ENCODE data around the gene SLX4IP.
A peak's percentile ranks its signal among the peaks of the same experiment; 100 is the strongest.

The SLX4IP gene

DNA sequence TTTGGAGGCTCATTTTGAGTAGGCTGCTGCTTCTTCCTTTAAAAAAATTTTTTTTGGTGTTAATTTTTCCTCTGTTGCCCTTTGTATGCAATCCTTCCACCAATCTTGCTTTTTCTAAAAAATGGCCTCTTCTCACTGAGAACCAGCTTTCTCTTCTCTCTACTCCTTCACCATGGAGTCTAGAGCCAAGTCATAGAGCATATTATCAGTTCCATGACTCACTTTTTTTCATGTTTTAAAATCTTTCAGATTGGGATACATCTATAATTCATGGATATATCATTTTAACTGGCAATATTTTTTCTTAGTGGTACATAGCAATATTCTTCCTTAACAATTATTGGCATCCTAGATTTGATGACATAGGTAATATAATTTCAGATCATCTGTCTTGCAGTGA, 62.7 kb downstream of the SLX4IP start:
- DNase-seq (ENCODE audit: low read depth) = no peak

DNA sequence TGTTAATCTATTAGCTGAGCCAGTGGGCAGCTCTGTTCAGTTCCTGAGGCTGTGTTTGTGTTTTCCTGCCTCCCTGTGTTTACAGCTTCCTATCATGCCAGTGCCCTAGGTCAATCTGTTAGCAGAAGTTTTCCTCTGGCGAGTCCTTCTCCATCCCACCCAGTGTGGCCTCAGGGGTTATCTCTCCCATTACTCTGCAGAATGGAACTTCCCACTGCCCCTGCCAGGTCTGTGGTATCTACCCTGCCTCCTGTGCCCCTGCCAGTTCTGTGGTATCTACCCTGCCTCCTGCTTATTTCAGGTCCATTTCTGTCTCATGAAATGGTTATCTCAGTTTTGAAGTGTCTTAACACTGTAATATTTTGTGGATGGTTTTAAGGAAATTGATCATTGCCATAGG, 63.1 kb downstream of the SLX4IP start:
- DNase-seq (ENCODE audit: low read depth) = no peak

DNA sequence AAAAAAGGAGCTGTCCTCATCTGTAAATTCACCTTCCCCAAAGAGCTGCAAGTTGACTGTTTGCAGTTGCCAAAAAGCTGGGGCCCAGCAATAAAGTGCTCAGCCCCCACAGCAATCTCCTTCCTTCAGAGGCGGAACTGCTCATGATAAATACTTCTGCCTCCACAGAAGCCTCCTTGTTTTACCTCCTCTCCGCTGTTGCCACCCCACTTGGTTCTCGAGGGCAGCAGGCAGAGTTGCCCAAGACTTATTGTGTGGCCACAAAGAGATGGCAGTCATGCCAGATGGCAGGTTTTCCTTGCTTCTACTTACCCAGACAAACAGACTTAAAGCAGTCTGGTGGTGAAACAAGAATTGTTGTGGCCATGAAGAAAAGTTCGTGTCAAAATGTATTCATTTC, 66.3 kb downstream of the SLX4IP start:
- DNase-seq (ENCODE audit: low read depth) = no peak

DNA sequence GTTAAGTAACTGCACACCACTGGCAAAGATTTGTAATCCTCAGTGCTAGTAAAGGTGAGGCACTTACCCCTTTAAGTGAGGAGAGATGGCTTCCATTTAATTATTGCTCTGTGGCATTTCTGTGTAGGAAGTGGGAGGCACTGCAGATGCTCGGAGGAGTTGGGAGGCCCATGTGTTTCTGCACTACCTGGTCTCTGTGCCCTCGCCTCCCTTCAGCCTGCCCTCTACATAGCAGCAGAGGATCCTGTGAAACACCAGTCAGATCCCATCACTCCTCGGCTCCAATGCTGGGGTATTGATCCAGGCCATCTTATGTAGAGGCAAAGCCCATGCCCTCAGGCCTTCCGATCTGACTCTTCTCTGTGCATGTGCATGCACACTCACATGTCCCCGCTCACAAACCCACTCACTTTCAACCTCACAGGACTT, 67.0 kb downstream of the SLX4IP start:
- DNase-seq (ENCODE audit: low read depth) = no peak

DNA sequence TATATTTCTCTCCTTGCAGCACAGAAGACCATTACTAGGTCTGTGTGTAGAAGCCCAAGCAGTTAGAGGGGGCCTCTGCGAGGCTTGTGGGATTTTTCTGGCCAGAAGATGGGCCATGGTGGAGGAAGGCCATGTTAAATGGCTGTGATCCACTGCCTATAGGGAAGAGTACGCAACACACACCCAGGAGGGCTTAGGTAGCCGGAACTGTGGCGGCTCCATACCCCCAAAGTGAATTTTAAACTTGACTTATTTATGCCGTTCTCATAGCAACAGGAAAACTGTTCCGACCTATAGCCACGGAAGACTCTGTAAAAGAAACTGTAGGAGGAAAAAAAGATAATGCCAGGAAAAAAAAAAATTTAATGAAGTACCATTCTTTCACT, 69.5 kb downstream of the SLX4IP start:
- DNase-seq (ENCODE audit: low read depth) = no peak

DNA sequence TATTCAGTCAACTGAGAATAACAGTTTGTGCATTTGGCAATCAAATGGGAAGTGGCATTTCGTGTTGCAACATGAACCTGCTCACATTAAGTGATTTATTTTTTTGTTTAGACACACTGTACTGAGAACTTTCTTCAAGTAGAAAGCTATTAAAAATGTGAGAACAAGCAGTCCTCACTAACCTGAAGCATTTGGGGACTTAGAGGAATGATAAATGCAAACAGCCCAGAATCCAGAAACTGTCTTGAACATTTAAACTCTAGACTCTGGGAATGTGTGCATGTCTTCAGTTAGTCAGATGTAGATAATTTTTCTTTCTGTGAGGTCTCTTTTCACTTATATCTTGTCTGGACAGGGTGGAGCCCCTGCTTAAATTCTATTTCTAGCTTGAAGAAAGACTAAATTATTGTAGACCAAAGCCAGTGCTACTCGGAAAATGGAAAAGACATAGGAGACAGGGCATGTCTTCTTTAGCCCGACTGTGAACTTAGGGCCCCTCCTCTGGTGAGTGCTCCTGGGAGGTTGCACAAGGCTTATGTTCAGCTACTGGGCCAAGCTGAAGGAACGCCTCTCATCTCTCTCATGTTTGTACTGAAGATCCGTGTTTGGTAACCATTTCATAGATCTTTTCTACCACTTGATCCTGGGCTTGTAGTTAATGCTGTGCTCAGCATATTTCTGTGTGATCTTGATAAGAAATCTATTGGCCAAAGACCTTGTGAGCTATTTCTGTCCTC, 70.1 kb downstream of the SLX4IP start:
- peak; percentile 22 for DNase-seq (ENCODE audit: low read depth)

DNA sequence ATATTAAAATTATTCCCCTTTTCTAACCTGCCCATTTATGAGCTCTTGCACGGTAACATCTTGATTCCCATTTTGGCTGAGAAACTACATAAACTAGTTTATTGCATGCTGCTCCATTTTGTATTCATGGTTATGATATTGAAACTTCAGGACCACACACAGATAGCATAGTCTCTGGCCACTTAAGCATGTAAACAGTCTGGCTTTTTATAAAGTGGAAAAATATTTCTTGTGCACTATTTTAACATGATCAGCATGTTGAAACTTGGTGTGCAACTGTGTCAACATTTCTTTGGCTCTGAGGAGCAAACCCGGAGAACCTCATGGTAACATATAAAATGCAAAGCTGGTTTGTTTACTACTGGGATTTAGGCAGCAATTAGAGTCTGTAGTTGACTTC, 70.7 kb downstream of the SLX4IP start:
- DNase-seq (ENCODE audit: low read depth) = no peak

DNA sequence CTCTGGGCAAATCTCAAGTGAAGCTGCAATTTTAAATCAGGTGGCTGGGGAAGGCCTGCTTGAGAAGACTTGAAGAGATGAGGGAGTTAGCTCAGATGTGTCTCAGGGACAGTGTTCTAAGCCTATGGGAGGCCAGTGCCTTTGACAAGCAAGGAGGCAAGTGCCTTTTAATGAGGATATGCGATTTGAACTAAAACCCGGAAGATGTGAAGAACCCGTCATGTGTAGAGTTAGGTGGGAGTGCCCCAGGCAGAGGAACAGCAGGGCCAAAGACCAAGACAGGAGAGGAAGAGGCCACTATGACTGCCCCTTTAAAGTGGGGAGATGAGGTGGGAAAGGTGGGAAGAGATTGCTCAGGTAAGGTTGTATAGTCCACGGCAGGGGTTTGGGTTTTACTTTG, 71.9 kb downstream of the SLX4IP start:
- DNase-seq (ENCODE audit: low read depth) = no peak

DNA sequence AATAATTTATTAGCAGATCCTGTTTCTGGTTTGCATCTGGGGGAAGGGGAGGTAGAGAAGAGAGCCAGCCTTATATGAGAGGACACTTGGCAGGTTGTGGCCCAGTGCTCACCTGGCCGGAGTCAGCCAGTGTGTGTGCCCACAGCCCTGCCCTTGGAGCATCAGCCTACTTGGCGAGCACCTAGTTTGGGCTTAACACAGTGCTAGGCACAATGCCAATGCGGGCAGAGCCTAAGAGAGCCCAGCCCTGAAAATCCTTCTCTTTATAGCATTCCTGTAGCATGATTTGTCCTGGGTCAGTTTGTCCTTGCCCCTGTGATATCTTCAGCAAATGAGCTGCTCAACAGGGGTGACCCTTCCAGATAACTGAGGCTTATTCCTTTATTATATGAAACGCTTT, 73.0 kb downstream of the SLX4IP start:
- peak; percentile 7 for DNase-seq (ENCODE audit: low read depth)

DNA sequence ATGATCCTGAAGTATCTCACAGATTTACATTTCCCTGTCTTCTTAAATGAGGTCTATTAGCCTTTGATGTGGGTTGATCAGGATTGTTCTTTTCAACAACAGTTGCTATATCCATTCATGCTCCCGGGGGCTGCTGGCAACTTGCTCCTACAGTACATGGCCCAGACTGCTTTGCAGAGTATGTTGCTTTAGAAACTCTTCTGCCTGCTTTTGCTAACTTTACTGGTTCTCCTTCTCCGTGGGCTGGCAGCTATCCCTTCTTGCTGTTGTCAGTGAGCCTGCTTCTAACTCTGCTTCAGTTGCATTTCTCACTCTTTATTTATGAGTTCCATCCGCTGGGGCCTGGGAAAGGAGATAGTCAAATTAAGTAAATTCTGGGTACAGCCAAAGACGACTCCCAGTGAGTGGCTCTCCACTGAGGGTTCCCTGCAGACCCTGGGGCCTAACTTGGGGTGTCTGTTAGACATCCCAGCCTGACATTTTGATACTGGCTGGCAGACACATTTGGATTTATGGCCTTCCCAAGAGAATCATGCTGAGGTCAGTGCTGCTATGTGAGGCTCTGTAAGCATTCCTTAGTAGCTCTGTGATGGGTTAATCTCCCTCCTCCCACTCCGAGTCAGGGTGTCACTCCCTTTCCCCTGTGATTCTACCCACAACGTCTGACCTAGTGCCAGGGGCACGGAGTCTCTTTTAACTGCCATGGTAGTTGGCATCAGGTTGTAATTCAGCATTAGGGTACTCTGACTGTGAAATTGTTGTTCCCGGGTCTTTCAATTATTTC, 73.6 kb downstream of the SLX4IP start:
- DNase-seq (ENCODE audit: low read depth) = peak; percentile 49

DNA sequence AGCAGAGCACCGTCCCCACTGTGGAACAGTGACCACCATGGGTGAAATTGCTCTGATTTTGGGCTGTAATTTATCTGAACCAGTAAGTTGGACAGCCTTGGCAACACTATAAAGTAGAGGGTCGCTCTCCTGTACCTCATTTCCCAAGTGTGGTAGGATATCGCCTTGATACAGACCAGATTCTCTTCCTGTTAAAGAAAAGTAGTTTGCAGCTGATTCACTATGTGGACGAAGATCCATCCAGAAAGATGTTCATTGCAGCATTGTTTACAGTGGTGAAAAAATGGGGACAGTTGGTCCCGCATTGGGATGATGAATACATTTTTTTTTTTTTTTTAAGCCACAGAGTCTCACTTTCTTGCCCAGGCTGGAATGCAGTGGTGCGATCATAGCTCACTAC, 74.3 kb downstream of the SLX4IP start:
- no peak for DNase-seq (ENCODE audit: low read depth)

DNA sequence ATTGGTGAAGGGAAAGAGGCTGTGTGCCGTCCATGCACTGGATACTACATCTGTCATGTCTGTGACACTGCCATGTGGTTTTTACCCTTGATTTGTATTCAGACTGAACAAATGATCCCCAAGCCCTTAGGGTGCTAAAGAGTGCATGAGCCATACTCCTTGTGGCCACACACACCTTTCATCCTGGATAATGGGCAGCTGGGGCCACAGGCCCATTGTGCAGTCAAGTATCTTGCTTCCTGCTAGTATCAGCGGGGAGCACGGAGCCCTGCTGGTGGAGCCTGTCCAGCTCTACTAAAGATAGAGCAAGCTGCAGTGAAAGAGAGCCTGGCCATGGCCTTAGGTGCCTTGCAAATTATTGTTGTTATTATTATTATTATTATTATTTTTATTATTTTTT, 75.1 kb downstream of the SLX4IP start:
- DNase-seq (ENCODE audit: low read depth) = no peak

DNA sequence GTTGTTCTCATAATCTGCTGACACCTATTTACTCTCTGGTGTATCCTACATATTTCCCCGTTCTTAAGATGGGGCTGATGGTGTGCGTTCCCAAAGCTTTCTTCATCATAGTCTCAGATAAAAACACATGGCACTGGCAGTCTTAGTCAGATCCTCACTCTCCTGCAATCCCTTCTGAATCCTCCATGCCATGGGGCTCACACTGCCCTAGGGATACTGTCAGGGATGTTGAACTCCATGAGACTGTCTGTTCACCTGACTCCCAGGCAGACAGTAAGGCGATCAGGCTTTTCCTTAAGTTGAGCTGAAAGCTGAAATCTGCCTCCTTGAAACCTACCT, 76.0 kb downstream of the SLX4IP start:
- no peak for DNase-seq (ENCODE audit: low read depth)

DNA sequence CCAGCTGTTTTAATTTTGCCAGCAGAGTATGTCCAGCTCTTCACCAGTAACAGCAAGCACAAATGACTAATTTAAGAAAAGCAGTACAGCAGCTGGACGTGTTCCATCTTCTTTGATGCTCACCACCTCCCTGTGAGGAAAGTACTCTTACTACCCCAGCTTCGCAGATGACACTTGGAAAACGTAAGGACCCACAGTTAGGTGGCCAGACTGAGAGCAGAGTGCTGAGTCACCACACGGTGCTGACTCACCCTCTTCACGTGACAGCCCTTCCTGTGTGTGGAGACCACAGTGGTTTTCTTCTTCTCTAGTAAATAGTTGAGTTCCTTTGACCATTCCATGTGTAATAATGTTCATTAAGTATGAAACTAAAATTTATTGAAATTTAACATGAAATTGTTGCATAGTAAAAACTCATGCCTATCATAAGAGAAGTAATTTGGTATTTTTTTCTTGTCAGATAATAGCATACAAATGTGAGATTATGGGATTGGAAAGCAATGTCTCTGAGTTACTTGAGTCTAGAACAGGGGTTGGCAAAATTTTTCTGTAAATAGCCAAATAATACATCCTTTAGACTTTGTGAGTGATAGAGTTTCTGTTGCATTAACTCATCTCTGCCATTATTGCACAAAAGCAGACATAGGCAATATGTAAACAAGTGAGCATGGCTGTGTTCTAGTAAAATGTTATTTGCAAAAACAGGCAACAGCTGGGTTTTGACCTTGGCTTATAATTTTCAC, 76.6 kb downstream of the SLX4IP start:
- DNase-seq (ENCODE audit: low read depth) = peak; percentile 91

DNA sequence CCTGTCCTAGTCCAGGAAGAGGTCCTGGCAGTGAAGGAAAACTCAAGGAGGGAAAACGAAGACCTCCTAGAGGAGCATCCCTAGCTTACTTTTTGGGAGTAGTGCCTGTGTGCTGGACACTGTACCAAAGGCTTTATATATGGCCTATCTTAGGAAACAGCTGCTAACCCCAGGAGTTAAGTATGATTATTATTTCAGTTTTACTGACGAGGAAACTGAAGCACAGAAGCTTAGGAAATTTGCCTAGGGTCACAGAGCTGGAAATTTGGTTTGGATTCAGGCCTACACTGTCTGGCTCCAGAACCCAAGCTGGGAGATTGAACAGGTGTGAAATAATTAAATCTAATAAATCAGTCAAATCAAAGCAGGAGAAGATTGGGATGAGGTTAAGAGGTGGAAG, 78.0 kb downstream of the SLX4IP start:
- no peak for DNase-seq (ENCODE audit: low read depth)

DNA sequence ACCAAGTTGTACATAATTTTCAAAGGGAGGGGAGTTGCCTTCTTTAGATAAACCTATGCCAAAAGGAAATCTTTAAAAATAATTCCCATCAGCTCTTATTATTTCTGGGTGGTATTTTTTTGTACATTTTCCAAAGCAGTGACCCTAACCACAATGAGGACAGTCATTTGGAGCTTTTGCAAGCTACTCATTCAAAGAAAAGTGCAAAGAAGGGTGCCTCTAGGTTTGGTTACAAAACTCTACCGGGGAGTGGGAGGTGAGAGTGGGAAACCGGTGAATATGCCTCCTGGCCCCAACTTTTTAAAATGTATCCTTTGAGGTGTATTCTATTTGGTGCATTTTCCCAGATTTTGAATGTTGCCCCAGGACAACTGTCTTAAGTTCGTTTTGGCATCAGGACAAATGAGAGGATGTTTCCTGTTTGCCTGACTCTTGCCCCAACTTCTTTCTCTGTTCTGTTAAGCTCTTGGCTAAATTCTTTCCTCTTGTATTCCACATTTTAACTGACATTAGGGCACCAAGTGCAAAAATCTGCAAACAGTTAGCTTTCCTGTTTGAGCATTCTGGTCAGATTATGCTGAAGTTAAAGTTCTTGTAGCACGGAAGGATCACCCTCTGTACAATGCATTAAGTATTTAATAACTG, 78.9 kb downstream of the SLX4IP start:
- DNase-seq (ENCODE audit: low read depth) = no peak

DNA sequence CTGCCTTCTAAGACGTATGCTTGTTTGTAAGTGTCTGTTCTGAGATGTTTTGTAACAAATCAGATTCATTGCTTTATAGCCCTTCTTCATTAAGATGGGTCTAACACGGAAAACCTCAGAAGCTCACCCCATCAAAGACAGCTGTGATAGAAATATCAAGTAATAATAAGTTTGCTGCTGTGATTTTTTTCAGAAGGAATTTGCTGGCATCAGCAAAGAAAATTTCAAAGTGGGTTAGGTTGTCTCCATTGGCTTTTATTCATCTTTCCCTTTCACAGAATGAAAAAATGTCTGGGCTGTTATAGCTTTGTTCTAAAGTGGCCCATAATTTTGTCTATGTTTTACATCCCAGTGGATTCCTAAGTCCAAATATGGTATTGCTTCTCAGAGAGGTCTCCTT, 81.4 kb downstream of the SLX4IP start:
- no peak for DNase-seq (ENCODE audit: low read depth)

DNA sequence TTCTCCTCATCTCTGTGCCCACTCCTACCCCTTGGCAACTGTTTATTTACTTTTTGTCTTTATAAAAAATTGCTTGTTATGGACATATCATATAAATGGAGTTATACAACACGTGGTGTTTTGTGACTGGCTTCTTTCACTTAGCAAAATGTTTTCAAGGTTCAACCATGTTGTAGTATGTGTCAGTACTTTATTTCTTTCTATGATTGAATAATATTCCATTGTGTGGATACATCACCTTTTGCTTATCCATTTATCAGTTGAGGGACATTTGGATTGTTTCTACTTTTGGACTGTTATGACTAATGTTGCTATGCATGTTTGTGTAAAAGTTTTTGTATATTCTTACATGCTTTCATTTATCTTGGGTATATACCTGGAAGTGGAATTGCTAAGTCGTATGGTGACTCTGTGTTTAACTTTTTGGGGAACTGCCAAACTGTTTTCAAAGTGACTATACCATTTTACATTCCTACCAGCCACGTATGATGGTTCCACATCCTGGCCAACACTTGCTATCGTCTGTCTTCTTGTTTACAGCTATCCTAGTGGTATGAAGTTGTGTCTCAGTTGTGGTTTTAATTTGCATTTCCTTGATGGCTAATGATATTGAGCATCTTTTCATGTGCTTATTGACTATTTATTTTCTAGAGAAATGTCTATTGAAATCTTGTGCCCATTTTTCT, 84.4 kb downstream of the SLX4IP start:
- DNase-seq (ENCODE audit: low read depth) = no peak

DNA sequence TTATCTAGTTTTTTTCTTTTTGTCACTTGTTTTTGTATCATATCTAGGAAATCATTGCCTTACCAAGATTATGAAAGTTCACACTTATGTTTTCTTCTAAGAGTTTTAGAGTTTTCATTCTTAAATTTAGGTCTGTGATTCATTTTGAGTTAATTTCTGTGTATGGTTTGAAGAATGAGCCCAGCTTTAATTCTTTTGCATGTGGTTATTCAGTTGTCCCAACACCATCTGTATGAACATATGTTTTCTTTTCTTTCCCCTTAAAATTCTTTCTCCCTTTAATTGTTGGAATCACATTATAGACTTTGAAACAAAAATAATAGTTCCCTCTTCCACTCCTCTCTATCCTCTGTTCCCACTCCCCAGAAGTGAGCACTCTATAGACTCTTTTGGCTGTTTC, 85.4 kb downstream of the SLX4IP start:
- no peak for DNase-seq (ENCODE audit: low read depth)

DNA sequence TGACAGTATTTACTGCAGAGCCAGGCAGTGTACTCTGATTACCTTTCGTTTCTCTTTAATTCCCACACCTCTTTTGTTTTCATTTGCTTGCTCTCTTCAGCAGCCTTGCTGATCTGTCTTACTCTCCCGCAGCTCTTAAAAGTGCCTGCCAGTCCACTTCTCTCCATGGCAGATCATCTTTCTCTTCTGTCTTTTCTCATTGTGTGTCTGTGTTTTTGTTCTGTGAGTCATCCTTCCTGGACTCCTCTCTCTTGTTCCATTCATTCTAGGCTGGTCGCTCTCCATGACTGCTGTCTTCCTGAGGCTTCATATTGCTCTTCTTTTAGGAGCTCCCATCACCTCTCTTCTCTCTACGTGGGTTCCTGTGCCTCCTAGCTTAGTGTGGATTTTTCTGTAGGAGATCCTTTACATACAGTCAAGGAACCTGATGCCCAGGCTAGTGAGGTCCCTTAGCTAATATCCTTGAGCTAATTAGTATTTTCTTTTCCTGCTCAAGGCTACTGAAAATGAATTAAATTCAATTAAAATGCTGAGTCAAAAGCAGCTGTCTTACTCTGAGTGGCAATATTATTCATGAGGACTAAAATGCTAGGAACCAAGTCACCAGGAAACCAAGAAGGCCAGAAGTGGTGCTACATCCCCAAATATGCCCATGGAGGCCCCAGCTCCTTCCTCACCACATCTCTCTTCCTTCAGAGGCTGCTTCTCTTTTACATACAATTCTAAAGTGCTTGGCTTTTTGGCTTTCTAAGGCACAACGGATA, 86.1 kb downstream of the SLX4IP start:
- DNase-seq (ENCODE audit: low read depth) = no peak

DNA sequence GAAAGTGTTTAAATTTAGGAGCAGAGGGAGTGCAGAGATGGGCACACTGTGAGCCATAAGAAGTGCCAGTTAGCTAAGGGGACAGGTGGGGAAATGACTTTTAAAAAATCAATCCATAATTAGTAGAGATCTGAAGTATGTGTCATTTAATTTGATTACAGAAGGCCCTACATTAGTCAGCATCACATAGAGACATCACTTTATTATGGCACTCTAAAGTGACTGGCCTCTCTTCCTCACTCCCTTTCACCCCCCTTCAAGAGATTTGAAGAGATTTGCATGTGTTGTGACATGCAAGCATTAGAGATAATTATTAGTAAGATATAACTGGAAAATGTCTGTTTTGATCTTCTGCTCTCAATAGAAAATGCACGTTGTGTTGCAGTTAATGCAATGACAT, 86.7 kb downstream of the SLX4IP start:
- DNase-seq (ENCODE audit: low read depth) = no peak

Measured in GM04503 (cell line).